Dedifferentiated amniotic fluid mesenchymal stem cell (primary cell): ENCODE results near the gene VAPB.
"Not testable (repeated sequence)": the region's sequence is repeated elsewhere in the genome, so short reads cannot be mapped to it uniquely, and the experiment has no call there.

Source experiments
- DNase-seq: peaks from one replicate; pipeline ENCODE4 v3.0.0-alpha.2; 2016; ENCODE audit errors: extremely low spot score

Gene VAPB, protein sequence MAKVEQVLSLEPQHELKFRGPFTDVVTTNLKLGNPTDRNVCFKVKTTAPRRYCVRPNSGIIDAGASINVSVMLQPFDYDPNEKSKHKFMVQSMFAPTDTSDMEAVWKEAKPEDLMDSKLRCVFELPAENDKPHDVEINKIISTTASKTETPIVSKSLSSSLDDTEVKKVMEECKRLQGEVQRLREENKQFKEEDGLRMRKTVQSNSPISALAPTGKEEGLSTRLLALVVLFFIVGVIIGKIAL

DNA sequence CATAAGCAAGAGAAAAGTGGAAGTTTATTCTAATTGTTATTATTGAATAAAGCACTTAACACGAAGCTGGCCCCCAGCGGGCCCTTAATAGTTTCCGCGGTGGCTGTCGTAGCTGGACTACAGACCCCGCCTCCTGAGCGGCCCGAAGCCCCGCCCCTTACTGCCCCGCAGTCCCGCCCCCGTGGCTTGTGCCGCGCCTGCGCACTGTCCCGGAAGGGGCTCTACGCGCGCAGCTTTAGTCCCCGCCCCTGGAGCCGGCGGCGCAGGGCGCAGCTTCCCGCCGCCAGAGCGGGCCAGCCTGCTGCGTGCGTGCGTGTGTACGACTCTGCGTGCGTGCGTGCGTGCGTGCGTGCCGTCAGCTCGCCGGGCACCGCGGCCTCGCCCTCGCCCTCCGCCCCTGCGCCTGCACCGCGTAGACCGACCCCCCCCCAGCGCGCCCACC, at the start of gene VAPB:
Gene VAPB, plus strand, starts transcription at position 348 of the 442 bp plus-strand sequence. CDS start 231 bp downstream, outside the sequence.
- peak; percentile 93 for DNase-seq

DNA sequence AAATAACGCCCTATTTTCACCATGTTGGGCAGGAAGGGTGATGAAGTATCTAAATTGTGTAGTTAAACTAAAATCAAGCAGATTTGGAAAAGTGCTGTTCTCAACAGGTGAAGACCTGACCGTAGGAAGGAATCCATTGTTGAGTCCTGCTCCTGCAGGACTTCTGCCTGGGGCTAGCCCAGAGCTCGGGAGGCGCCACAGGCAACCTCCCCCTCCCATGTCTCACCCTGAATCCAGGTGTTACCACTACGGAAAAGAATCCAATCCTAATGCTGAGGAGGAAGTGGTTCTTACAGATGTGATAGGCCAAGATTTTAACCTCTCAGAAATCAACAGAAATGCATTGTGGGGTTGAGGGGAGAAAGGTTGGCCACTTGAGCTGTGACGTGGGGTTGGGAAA, 49.3 kb upstream of the VAPB start:
- no peak for DNase-seq

DNA sequence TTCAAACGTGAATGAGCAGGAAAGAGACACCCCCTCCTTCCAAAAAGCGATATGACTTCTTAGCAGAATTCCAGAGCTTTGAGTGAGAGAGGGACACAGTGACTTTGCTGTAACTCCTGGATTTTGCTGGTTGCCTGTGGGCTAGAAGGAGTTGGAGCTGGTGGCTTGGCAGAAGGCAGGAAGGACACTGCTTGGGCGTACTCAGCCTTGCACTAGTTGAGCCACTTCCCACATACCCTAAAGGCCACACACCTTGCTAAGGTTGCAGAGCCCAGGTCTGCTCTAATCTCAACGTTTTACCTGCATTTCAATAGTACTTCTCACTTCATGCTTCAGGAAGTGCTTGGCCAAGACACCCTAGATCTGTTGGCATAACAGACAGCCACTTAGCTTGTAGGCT, 48.9 kb upstream of the VAPB start:
- no peak for DNase-seq

DNA sequence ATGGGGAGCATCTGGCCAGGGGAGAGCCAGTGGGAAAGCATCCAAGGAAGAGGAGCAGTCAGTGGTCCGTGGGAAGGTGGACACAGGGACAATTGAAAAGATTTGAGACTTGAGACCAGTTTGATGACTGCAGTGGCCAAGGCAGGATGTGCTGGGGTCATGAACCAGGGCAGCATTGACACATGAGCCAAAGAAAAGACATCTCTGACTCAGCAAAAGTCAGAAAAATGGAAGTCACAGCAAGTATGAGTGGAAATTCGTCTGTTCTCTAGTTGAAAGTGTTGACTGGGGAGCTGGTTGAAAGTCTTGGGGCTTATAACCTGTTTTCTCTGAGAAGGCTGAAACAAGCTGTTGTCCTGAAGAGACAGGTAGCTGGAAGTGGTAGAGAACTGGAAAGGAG, 48.2 kb upstream of the VAPB start:
- DNase-seq, result no peak

DNA sequence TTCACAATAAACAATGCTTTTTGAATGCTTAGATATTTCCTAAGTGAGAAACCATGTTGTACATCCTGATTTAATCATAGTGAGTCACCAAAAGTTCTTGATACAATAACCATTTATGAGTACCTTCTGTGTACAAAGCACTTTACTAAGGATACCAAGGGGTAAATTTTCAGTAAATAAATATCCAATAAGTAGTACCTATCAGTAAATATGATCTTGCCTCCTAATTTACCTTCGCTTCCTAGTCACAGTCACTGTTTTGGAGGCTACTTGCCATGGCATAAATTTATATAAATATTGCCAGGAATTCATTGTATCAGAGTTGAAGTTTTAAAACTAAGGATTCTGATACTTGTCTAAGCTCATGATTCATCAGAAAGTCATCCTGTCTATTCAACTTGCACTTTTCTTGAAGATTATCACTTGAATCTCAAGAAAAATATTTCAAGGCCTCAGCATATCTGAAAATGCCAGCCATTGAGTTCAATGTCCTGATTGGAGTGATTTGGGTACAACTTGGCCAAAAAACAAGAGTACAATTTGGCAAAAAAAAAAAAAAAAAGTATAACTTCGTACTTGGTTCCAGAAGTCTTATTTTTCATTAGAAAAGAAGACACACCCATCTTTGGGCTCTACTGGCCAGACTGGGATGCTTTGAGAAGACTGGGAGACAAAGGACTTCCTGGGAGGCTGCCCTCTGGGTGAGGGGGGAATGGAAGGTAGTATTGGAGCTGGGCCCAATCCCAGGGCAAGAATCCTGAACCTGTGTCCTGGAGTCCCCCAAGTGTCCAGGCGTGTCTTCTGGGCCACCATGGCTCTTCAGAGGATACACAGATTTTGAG, 46.7 kb upstream of the VAPB start:
- DNase-seq, result peak; percentile 72

DNA sequence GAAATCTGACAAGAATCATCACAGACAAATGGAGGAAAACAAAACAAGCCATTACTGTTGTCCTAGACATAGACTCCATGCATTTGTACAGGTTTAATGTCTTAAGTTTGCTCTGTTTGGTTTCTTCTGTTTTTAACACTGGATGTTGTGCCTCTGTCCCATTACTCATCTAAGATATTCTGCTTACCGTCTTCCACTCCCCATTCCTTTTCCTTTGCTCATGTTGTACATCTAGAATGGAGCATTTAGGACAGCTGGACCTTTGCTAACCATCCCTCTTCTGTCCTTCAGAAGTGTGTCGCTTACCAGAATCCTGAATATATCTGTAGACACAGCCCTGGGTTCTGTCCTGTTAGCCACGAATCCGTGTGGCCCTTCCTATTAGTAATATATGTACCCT, 44.3 kb upstream of the VAPB start:
- DNase-seq, result peak; percentile 19

DNA sequence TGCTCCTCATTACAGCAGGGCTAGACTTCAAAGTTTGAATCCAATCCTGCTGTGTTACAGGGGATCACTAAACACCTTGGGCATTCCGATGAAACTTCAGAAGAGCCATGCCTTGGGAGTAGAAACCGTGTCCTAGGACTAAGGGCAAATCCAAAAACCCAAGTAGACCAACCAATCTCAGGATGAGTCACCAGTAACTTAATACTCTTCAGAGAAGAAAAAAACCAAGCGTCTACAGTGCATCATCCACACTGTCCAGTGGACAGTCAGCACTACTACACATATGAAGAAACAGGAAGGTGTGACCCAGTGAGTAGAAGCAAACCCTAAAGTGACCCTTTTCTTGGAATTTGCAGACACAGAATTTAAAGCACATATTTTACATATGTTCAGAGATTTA, 39.5 kb upstream of the VAPB start:
- DNase-seq, result peak; percentile 56

DNA sequence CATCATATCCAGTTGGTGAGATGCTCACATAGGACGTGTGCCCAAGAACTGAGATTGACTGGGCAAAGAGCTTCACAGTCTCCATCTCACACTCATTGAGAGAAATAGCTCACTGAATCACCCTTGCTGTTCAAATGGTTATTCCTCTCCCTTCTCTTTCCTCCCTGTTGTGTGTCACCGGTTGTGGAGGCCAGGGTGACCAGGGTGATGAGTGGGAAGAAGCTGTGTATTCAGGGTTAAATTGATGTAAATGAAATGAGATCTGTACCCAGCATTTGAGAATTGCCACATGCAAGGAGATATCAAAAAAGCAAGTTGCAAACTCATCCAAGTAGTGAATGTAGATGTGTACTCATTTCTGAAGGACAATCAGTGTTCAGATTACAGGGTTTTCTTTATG, 36.6 kb upstream of the VAPB start:
- DNase-seq, result no peak

DNA sequence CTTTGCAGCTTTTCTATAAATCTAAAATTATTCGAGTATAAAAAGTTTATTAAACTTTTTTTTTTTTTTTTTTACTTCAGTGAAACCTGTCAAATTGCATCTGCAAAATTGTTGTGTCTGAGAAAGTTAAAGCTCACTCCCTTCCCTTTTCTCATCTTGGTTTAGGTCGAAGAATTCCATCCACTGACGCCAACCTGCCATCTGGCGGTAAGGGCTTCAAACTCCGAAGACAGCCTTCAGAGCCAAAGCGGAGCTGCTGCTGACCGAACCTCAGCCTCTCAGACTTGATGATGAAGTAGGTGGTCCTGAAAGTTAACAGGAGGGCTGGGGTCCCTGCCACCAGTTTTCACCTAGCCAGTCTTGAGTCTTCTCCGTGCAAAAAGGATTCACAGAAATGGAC, 29.6 kb upstream of the VAPB start:
- no peak for DNase-seq

DNA sequence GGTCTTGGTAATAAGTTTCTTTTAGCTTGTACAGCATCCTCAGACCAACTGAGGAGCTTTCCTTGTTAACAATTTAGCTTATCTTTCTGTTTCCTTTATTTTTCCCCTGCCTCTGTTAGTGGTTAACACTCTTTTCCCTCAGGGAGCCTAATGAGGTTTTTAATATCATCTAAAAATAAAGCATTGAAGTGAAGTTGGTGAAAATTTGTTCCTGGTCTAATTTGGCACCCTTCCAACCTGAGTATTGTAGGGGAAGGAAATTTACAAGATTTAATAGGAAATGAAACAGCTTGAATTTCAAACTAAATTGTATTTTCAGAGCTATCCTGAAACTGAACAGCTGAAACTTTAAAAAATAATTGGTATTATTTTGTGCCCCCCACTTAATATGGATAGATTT, 28.1 kb upstream of the VAPB start:
- no peak for DNase-seq

DNA sequence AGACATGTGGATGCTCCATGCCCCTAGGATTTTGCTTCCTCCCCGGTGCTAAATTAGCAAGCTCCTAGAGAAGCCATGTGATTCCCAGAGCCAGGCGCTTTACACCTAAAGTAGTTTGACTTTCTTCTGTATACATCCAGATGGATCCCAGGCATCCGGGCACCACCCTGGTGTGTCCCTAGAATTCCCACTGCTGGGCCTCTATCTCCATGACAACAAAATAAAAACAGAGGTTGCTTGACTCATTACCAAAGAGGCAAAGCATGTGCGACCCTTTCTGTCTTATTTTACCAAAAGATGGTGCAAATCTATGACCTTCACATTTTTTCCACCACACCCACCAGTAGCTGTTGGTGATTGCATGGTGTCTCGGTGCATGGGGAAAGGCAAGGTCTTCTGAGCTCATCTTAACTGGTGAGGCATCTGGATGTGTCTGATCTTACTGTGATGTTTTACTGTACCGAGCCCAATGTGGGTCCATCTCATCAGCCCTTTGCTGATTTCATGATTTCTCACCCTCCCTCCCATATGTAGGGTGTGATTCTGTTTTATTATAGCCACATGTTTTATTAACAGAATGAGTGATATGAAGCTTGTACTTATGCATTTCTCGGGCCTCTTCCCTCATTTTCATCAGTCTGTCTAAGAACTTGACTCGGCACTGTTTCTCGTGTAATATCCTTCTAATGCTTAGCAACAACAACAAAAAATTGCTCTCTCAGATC, 27.4 kb upstream of the VAPB start:
- peak; percentile 66 for DNase-seq

DNA sequence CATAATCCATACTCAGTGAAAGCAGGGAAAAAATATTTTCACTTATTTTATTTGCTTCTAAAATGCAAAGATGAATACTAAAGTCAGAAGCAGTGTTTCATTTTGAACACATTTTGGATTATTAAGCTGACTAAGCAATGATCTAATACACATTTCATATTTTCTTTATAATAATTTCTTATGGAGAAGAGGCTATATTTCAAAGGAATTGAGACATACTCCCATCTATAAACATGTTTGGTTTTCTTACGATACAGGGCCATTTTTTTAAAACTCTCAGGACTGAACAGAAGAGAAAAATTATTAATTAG, 26.9 kb upstream of the VAPB start:
- DNase-seq, result no peak

DNA sequence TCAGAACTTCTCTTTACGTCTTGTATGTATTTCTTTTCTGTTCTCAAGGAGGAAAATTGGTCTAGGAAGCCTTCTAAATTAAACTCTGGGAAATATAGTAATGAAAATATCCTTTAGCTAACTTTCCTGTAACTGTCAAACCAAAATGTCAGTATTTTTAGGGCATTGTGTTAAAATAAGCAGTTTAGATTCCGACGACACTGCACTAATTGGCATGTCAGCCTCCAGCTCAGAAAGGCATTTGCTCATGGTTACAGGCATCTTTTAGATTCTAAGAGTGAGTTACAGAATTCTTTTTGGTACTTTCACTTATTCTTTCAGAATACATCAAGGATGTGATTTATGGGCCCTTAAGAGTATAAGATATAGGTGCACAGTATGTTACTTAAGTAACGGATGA, 26.1 kb upstream of the VAPB start:
- no peak for DNase-seq

DNA sequence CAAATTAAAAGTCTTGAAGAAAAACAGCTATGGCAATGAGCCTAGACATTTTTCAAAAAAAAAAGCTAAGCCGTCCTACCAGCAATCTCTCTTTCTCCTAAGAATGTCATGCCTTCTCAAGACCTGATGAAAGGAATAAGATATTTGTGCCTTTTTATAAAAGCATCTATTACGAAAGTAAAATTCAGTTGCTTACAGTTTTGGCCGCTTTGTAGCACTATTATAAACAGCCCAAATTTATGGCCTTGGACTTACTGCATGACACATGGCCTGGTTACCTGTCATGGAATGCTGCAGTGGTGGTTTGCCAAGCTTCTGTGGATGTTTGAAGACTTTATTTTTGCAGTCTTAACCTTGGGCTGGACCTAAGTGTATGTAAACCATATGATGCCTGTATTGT, 22.2 kb upstream of the VAPB start:
- no peak for DNase-seq

DNA sequence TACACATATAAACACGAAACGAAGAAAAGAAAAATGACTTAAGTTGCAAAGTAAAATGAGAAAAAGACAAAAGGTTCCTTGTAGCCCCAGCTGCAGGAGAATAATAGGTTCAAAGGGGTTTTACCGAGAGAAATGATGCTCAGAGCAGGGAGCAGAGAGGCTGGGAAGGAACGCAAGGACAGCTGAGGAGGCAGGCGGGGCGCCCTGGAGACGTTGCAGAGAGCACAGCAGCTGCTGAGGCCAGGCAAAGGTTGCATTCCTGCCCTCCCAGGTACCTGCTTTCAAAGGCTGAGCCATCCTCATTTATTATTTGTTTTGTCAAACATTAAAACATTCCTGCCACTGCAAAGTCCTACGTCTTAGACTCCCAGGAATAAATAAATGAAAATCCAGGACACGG, 16.2 kb upstream of the VAPB start:
- no peak for DNase-seq

DNA sequence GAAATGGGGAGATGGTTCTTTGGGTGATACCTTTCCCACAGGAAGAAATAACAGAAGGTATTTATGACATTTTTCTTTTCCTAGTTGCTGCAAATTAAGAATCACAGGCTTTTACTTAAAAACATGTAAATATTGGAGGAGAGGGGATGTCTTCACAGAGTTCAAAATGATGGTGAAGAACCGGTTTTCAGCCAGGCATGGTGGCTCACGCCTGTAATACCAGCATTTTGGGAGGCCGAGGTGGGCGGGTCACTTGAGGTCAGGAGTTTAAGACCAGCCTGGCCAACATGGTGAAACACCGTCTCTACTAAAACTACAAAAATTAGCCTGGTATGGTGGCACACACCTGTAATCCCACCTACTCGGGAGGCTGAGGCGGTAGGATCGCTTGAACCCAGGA, 15.7 kb upstream of the VAPB start:
- not testable (repeated sequence) for DNase-seq

DNA sequence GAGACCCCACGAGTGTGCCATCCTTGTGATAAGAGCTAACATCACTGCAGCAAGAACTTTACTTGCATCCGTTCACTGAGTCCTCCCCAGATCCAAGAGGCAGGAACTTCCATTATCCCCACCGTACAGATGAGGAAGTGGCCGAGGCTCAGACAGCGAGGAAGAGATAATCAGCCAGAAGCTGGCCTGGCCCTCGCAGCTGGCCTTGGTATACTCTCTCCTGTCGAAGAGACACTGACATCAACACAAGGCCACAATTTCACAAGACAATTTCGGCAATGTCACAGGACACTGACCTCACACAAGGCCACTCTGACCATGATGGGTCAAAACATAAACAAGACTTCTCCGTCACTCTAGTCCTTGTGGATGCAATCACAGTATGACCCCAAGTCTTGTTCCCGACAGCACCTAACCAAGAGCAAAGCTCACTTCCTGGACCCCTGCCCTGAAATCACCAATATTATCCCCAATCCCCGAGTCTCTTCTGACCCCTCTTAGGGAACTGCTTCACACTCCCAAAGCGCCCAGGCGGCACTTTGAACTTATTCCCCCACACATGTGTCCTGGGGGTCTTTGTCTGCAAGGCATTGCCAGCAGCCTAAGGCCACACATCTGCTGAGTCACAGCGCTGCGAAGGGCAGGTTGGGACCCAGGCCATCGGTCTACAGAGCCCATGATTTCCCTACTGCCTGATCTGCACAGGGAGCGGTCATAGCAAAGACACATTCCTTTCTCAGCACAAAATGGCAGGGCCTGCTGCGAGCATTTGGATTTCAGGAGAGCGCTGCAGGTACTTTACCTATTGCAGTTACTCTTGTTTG, 14.8 kb upstream of the VAPB start:
- no peak for DNase-seq

DNA sequence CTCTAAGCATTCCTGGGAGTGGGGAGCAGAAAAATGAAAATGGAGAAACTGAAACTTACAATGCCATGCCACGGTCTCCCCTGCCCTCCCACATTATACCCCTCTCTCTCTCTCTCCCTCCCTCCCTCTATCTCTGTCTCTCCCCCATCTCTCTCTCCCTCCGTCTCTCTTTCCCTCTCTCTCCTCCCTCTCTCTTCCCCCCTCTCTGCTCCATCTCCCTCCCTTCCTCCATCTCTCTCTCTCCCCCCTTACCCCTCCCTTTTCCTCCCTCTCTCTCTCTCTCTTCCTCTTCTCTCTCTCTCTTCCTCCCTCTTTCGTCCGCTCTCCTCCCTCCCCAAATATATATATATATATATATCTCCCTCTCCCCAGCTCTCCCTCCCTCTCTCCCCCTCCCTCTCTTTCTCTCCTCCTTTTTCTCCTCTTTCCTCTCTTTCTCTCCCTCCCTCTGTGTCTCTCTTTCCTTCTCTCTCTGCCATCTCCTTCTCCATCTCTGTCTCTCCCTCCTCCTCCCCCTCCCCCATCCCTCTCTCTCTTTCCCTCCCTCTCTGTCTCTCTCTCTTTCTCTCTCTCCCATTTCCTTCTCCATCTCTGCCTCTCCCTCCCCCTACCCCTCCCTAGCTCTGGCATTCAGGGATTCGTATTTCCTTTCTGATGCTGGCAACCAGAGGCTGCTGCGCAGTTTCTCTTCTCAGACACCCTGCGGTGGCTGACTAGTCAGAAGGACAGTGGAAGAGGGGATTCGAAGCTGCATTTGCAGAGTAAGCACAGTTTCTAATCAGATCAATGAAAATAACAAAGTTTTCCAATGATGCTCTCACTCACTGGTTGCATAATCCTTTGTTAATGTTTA, 13.9 kb upstream of the VAPB start:
- DNase-seq, result peak; percentile 73

DNA sequence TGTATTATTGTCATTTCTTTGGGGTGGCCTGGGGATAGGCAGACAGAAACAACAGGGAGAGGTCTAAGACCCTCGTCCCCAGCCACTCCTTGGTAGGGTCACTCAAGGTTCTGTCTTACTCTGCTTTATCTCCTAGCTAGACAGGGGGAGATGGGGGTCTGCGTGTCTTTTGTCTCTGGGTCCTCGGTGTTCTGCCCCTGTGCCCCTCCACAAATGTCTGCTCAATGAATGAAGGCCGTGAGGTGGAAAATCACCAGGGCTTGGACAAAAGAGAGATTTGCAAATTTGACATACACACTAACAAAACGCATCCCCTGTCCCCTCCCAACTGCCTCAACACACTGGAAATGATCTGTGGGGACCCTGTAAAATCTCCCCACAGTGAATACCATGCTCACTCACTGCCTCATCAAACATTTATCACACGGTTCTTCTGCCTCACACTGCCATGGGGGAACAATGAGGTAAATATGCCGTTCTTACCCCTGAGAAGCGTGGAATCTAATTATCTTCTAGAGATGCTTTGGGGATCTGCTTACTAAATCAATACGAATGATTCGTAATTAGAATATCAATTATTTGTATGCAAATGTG, 13.2 kb upstream of the VAPB start:
- no peak for DNase-seq

DNA sequence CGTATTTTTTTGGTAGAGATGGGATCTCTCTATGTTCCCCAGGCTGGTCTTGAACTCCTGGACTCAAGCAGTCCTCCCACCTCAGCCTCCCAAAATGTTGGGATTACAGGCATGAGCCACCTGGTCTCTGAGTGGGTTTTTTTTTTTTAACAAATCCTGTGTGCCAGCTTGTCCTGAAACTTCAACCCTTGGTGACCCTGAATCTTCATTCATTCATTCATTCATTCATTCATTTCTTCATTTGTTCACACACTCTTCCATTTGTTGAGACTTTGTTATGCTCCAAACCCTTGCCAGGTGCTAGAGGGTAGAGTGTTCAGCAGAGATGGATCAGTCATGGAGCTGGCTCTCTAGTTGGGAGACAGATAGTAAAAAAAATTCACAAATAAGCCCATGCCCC, 12.0 kb upstream of the VAPB start:
- DNase-seq, result no peak
